Measurements from ENCODE around the gene PSME3. TPM values are rescaled to one million over a fixed set of nuclear protein-coding genes. Genes with fewer than 3 reads are reported as not detected.

PSME3 gene, protein sequence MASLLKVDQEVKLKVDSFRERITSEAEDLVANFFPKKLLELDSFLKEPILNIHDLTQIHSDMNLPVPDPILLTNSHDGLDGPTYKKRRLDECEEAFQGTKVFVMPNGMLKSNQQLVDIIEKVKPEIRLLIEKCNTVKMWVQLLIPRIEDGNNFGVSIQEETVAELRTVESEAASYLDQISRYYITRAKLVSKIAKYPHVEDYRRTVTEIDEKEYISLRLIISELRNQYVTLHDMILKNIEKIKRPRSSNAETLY
- total RNA-seq (2014; rRNA removed; shearing (Covaris generic); ENCODE audit: low replicate concordance): 72.7 and 82.0 TPM in 2 replicates

DNA sequence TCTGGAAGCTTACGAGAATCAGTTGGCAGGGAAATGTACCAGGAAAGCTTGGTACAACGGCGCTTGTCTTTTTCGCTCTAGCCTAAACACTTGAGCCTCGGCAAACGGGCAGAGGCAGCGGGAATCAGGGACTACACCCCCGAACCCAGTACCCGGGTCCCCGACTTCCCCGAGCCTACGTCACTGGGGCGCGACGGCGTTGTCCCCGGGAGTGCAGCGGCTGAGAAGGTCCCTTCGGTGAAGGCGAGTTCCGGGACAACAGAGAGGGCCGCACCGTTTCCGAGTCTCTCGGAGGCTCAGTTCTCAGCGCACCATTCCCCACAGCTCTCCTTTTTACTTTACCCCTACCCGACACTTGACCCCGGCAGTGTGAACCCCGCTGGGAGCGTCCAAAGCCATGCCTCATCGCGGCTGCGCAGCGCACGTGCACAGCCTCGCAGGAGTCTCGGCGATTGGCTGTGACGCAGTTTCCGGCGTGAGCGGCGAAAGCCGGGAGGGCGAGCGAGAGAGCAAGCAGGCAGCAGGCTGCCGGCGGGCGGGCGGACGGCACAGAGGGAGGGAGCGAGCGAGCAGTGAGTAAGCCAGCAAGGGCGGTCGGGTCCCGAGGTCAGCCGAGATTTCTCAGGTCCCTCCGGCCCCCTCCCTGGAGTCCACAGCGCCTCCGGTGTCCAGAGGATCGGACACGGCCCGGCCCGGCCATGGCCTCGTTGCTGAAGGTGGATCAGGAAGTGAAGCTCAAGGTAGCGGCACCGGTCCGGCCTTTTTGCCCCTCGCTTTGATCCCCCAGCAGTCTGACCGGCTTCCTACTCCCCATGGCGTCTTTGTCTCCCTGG is at the start of gene PSME3:
PSME3 (plus strand) TSS at position 464 of the 833 bp plus-strand sequence; CDS start at position 699, 235 bp downstream.
- peaks cover 47% of the 10 kb centered on the region for H3K36me3 ChIP-seq
- peak; percentile 95 for DNase-seq
- H3K9me3 ChIP-seq: peaks cover 4% of the 10 kb centered on the region; the same call in 1 of the 2 replicates
- H3K27me3 ChIP-seq: no peaks in the 10 kb centered on the region
- H3K4me3 ChIP-seq: peak within 1 kb of the TSS; percentile 93

DNA sequence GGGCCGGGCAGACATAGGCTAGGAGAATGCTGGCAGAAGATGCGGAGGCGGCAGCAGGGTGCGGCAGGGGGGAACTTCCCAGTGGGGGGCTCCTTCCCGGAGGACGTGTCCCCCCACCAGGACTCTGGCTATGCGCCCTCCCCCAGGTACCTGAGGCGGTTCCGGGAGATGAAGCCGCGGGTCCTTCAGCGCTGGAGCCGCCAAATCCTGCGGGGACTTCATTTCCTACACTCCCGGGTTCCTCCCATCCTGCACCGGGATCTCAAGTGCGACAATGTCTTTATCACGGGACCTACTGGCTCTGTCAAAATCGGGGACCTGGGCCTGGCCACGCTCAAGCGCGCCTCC is 49.4 kb upstream of the PSME3 start:
- H3K36me3 ChIP-seq: peaks cover 6% of the 10 kb centered on the region; the same call in 1 of the 2 replicates
- H3K27me3 ChIP-seq: peaks cover 21% of the 10 kb centered on the region
- H3K4me3 ChIP-seq: no peak overlapping the region
- DNase-seq: no peak
- H3K9me3 ChIP-seq: no peaks in the 10 kb centered on the region

DNA sequence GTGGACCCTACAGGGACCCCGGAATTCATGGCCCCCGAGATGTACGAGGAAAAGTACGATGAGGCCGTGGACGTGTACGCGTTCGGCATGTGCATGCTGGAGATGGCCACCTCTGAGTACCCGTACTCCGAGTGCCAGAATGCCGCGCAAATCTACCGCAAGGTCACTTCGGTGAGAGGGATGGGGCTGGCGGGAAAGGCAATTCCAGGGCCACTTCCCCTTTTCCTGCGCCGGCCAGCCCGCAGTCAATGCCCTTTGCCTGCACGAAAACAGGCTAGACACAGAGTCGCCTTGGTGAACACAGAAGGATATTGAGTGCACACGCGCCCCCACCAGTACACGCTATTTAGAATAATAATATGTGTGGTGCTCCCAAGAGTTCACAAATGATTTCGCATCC is 48.8 kb upstream of the PSME3 start:
- no peak for DNase-seq
- Histone ChIP-seq H3K27me3 (peaks cover 21% of the 10 kb centered on the region), H3K4me3 (no peak overlapping the region), H3K36me3 (peaks cover under 1% of the 10 kb centered on the region; the same call in 1 of the 2 replicates), H3K9me3 (no peaks in the 10 kb centered on the region)

DNA sequence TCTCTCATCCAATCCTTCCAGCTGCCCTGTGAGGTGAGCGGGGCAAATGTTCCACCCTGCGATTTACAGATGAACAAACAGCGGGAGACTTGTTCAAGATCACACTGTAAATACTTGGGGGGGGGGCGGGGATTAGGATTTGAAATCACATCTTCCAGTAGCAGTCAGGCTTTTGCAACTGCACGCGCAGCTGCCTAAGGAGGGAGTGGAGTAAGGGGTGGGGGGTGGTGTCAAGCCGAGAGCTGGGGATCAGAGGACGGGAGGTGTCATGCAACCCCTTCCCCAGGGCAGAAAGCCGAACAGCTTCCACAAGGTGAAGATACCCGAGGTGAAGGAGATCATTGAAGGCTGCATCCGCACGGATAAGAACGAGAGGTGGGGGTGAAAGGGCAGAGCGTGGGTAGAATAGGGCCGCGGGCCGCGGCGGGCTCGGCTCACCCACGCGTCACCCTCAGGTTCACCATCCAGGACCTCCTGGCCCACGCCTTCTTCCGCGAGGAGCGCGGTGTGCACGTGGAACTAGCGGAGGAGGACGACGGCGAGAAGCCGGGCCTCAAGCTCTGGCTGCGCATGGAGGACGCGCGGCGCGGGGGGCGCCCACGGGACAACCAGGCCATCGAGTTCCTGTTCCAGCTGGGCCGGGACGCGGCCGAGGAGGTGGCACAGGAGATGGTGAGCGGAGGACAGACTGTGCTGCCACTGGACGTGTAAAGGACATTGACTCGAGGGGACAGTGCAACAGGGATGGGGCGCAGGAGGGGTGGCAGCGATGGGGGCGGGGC is 48.2 kb upstream of the PSME3 start:
- Histone ChIP-seq H3K4me3 (no peak overlapping the region), H3K36me3 (no peaks in the 10 kb centered on the region; the same call in 1 of the 2 replicates), H3K9me3 (no peaks in the 10 kb centered on the region), H3K27me3 (peaks cover 21% of the 10 kb centered on the region)
- no peak for DNase-seq

DNA sequence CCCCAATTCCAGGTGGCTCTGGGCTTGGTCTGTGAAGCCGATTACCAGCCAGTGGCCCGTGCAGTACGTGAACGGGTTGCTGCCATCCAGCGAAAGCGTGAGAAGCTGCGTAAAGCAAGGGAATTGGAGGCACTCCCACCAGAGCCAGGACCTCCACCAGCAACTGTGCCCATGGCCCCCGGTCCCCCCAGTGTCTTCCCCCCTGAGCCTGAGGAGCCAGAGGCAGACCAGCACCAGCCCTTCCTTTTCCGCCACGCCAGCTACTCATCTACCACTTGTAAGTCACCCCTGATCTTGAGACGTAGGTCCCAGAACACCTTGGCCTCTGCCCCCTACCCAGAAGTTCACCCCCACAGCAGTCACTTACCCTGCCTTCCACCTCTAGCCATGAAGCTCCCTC is 45.9 kb upstream of the PSME3 start:
- no peak for DNase-seq

DNA sequence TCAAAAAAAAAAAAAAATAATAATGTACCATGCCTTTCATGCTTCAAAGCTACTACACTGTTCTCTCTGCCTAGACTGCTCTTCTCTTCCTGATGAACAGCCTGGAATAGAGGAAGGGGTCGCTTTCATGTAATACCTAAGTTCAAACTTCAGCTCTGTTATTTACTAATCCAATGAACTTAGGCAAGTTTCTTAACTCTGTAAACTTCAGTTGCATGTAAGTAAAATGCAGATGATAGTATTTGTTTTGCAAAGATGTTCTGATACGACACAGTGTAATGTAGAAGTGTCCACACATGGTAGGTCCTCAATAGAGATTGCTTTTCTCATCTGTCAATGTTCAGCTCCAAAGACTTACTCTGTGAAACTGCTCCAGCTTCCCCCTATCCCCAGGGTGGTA is 41.2 kb upstream of the PSME3 start:
- no peak for DNase-seq
- no peaks in the 10 kb centered on the region for H3K27me3 ChIP-seq
- peaks cover 14% of the 10 kb centered on the region for H3K36me3 ChIP-seq
- H3K4me3 ChIP-seq: no peak overlapping the region
- H3K9me3 ChIP-seq: no peaks in the 10 kb centered on the region

More for the DNA sequence above, 45.9 kb upstream of the PSME3 start:
- no peak overlapping the region for H3K4me3 ChIP-seq
- H3K9me3 ChIP-seq: no peaks in the 10 kb centered on the region
- peaks cover 6% of the 10 kb centered on the region; the same call in 1 of the 2 replicates for H3K27me3 ChIP-seq
- no peaks in the 10 kb centered on the region for H3K36me3 ChIP-seq

DNA sequence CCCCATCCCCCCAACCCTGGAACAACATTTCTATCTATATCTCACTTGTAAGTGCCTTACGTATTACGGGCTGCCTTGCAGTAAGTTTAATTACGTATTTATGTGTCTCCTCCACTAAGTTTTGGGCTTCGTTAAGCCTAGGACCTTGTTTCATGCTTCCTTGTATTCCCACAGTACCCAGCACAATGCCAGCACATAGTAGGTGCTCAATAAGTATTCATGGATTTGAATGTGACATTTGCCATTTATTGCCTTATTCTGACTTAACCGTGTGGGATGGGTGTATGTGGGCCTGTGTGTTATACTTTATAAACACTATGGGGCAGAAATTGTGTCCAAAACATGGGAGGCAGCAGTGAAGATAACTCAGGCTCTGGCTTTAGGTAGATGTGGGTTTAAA is 40.7 kb upstream of the PSME3 start:
- Histone ChIP-seq H3K36me3 (peaks cover 17% of the 10 kb centered on the region), H3K9me3 (no peaks in the 10 kb centered on the region), H3K27me3 (no peaks in the 10 kb centered on the region), H3K4me3 (no peak overlapping the region)
- DNase-seq: no peak

DNA sequence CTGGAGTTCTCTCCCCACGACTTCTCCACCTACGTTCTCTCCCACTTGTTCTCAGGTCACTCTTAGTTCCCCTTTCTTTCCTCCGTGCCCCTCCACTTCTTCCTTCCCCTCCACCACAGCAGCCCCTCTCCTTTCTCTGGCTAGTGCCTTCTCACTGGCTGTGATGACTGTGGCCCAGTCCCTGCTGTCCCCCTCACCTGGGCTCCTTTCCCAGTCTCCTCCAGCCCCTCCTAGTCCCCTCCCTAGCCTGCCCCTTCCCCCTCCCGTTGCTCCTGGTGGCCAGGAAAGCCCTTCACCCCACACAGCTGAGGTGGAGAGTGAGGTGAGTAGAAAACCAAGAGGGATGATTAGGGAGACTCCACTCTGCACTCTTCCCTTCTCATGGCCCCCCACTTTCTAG is 38.1 kb upstream of the PSME3 start:
- Histone ChIP-seq H3K27me3 (no peaks in the 10 kb centered on the region), H3K9me3 (no peaks in the 10 kb centered on the region), H3K4me3 (no peak overlapping the region), H3K36me3 (peaks cover 17% of the 10 kb centered on the region)
- no peak for DNase-seq

DNA sequence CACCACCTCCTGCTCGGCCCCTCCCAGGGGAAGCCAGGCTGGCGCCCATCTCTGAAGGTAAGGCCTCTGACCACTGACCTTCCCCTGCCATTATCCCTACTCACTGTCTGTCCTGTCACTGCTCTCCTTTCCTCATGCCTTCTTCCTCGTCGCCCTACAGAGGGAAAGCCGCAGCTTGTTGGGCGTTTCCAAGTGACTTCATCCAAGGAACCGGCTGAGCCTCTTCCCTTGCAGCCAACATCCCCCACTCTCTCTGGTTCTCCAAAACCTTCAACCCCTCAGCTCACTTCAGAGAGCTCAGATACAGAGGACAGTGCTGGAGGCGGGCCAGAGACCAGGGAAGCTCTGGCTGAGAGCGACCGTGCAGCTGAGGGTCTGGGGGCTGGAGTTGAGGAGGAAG is 37.7 kb upstream of the PSME3 start:
- no peak for DNase-seq
- no peaks in the 10 kb centered on the region for H3K9me3 ChIP-seq
- H3K36me3 ChIP-seq: peaks cover 17% of the 10 kb centered on the region
- H3K4me3 ChIP-seq: no peak overlapping the region
- H3K27me3 ChIP-seq: no peaks in the 10 kb centered on the region

DNA sequence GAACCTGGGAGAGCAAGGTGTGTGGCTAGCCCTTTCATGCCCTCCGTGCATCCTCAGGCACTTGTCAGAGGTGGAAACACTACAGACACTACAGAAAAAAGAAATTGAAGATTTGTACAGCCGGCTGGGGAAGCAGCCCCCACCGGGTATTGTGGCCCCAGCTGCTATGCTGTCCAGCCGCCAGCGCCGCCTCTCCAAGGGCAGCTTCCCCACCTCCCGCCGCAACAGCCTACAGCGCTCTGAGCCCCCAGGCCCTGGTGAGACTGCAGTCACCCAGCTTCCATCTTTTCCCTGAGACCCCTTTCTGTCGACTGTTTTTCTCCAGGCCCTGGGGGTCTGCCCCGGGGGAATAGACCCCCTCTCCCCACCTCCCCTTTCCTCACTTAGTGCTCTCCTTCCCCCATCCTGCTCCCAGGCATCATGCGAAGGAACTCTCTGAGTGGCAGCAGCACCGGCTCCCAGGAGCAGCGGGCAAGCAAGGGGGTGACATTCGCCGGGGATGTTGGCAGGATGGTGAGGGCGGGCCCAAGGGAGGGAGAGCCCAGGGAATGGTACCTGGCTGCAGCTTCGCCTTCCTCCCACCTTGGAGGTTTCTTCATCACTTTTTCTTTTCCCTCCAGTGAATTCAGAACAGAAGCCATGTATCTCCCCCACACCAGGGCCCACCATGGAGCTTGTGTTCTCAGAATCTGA is 37.0 kb upstream of the PSME3 start:
- no peak for DNase-seq
- Histone ChIP-seq H3K36me3 (peaks cover 17% of the 10 kb centered on the region), H3K9me3 (no peaks in the 10 kb centered on the region), H3K27me3 (no peaks in the 10 kb centered on the region), H3K4me3 (no peak overlapping the region)

DNA sequence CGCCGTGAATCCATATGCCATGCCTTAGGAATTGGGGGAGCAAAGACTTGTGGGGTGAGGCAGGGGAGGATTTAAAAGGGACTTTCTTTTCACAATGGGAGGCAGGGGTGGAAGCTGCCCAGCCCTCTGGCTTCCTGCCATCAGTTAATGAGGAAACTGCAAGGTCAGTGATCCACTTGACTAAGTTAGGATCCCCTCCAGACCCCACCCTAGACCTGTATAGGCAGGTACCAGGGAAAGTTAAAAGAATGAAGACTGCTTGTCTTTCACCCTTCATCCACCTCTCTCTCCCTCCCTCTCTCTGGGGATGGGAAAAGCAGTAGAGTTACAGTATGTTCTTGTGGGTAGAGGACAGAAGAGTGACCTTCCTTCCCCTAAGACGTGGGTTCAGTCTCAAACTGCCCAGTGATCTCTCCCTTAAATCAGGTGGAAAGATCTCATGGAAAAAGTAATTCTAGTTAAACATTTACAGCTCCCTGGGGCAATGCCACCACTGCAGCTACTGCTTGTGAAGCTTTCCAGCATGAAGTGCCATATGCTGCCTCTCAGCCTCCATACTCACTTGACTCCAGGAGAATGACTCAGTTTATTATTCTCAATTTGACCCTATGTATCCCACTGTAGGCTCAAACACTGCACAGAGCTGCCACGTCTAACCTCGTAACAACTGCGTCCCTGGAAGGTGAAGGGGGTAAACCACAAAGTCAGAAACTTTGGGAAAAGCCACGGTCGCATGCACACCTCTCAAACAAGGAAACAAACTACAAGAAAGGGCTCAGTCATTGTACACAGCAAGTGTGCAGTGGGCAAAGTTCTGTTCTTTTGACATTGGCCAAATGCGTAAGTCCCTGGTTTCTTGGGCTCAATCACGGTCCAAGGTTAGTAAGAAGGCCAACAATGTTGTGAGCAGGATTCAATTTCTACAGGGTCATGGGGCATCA is 35.9 kb upstream of the PSME3 start:
- H3K36me3 ChIP-seq: peaks cover 17% of the 10 kb centered on the region
- H3K9me3 ChIP-seq: no peaks in the 10 kb centered on the region
- H3K27me3 ChIP-seq: 0 out of 2 replicates have a peak, but pooled peaks cover 3% of the 10 kb centered on the region
- no peak for DNase-seq
- H3K4me3 ChIP-seq: peak overlapping the region; percentile 95

DNA sequence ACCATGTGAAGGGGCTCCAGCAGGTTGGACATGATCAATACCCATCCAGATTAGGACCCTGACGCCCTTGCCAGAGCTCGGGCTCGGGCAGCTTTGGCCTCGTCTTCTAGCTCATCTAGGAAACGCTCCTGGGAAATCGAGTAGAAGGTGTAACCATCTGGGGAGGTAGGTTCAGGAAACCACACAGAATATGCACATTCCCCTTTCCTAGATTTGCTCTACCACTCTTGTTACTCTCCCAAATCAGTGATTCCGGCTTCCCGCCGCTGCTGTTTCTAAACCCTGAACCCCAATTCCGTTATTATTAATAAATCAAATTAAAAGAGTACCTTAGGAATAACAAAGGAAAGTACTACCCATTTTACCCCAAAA is 35.2 kb upstream of the PSME3 start:
- Histone ChIP-seq H3K27me3 (0 out of 2 replicates have a peak, but pooled peaks cover 3% of the 10 kb centered on the region), H3K36me3 (peaks cover 17% of the 10 kb centered on the region), H3K9me3 (no peaks in the 10 kb centered on the region), H3K4me3 (peak overlapping the region; percentile 95)
- no peak for DNase-seq

DNA sequence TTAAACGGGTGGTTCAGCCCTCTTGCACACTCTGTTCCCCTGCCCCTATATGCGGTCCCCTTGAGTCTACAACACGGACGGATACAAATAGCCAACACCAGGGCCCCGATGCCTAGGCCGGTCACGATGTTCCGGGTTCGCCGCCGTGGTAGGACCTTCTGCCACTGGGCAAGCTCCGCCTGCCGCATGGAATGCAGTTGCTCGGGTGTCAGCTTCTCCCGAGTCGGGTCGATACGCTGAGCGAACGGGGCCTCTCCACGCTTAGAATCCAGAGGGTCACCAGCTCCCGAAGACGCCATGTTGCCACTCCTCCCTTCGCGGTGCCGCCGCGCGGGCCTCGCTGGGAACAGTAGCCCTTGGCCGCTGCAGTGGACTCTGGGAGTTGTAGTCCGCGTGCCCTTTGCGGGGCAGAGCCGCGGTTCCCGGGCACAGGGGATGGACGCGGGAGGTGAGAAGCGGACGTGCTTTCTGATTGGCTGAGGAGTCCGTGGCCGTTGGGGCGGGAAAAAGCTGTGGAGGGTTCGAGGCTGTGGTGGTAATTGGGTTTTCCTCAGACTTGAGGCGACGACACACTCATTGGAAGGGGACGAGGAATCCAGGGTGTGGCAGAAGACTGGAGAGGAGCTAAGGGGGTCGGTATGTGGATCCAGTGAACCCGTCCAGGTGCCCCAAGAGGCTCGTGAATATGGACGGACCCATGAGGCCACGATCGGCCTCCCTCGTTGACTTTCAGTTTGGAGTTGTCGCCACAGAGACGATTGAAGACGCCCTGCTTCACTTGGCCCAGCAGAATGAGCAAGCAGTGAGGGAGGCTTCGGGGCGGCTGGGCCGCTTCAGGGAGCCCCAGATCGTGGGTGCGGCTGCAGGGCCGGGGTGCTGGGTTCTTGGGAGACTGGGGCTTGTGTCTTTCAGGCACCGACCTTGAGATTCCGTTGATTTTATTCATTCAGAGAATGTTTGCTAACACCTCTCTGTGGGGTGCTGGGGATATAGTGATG is 34.5 kb upstream of the PSME3 start, which contains the start of the genes CNTD1 and COA3:
CNTD1 (plus strand) TSS at position 479 of the 998 bp plus-strand sequence; CDS start at position 686, 207 bp downstream.
COA3 (minus strand) TSS at position 322 of the 998 bp plus-strand sequence; CDS start at position 299, 23 bp downstream.
- peak; percentile 94 for DNase-seq
- H3K27me3 ChIP-seq: 0 out of 2 replicates have a peak, but pooled peaks cover 3% of the 10 kb centered on the region
- no peaks in the 10 kb centered on the region for H3K9me3 ChIP-seq
- H3K4me3 ChIP-seq: peak within 1 kb of the TSS; percentile 95
- H3K36me3 ChIP-seq: peaks cover 17% of the 10 kb centered on the region

Measured in MG63 (cell line).